HG03378 (cell line): ENCODE data around the gene APBA2.
"Not testable (repeated sequence)": the region's sequence is repeated elsewhere in the genome, so short reads cannot be mapped to it uniquely, and the experiment has no call there.

Experiments
- ATAC-seq: cut with Tn5 transposase; IDR thresholded peaks from one replicate; pipeline ENCODE4 v1.9.1; 2021; ENCODE audit warnings: mild to moderate bottlenecking, moderate library complexity; ENCODE audit not compliant: unreplicated experiment

APBA2 gene

DNA sequence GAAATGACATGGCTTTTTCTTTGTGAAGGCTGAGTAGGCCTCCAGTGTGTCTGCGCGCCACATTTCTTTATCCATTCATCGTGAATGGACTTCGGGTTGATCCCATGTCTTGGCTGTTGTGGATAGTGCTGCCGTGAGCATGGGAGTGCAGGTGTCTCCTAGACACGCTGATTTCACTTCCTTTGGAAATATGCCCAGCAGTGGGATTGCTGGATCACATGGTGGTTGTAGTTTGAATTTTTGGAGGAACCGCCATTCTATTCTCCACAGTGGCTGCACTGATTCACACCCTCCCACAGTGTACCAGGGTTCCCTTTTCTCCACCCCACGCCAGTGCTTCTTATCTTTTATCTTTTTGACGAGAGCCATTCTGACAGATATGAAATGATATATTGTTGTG is 212.2 kb downstream of the APBA2 start:
- no peak for ATAC-seq

DNA sequence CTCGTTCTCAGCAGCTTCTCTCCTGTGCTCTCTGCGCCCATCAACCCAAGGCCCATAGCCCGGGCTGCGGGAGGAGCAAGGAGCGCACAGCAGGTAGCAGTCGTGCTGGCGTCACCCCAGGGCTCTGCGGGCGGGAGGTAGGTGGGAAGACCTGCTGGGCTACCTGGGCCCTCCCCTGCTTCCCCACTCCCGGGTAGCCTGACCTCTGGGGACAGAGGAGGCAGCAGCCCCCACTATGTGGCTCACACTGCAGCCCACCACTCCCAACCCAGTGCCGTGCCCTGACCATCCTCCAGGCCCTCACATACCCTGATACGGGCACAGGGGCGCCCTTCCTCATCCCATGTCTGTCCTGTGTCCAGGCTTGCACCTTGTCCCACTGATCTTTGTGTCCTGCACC is 212.9 kb downstream of the APBA2 start:
- no peak for ATAC-seq

DNA sequence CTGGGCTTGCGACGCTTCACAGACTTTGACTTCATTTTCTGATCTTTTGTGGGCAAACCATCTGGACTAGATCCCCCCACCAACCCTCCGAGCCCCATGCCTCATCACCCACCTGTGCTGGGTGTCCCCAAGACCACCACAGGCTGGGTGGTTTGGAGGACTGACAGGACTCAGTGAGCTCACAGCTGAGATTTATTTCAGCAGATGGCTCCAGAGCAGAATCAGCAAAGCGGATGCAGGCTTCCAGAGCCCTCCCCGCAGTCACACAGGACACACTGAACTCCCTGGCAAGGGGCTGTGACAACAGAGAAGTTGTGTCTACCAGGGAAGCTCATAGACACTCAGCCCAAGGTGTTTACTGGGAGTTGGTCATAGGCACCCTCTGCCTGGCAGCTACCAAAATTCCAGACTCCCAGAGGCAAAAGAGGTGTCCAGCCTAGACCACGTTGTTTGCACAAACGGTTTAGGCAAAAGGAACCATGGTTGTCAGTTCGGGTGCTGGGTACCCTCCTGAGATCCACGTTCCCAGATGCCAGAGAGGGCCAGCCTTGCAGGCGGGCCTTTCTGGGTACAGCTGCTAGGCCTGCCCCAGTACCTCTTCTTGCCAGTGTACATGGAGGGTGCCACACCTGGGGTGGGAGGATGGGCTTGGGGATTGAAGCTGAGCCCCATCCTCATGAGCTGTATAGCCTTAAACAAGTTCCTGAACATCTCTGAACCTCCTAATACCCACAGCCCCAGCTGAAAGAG is 213.5 kb downstream of the APBA2 start:
- no peak for ATAC-seq

DNA sequence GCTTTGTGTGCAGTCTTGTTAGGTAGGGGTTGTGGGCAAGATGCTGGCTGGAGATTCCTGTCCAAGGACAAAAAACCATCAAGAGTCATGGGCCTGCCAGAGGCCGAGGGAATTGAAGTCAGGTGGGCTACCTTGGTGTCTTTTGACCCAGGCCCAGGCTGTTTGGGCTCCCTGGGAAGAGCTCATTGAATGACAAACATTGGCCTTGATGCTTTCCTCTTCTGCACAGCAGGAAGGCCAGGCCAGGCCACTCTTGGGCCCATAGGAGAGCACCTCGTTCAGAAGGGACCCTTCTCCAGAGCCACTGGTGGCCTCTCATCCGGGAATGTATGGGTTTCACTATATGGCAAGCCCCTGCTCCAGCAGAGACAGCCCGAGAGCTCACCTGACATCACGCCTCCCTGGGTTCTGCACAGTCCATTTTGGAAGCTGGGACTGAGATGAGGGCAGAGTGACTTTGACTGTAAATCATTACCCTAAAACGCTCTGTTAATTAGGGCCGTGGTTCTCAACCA is 214.8 kb downstream of the APBA2 start:
- no peak for ATAC-seq

DNA sequence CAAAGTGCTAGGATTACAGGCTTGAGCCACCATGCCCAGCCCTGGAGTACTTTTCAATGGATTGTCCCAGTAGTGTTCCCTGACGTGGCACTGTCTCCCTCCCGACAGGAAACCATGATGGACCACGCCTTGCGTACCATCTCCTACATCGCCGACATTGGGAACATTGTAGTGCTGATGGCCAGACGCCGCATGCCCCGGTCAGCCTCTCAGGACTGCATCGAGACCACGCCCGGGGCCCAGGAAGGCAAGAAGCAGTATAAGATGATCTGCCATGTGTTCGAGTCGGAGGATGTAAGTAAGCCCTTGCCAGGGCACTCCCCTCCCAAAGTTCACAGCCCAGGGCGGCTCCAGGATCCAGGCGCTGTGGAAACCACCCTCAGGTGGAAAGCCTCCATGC is 215.7 kb downstream of the APBA2 start:
- no peak for ATAC-seq

DNA sequence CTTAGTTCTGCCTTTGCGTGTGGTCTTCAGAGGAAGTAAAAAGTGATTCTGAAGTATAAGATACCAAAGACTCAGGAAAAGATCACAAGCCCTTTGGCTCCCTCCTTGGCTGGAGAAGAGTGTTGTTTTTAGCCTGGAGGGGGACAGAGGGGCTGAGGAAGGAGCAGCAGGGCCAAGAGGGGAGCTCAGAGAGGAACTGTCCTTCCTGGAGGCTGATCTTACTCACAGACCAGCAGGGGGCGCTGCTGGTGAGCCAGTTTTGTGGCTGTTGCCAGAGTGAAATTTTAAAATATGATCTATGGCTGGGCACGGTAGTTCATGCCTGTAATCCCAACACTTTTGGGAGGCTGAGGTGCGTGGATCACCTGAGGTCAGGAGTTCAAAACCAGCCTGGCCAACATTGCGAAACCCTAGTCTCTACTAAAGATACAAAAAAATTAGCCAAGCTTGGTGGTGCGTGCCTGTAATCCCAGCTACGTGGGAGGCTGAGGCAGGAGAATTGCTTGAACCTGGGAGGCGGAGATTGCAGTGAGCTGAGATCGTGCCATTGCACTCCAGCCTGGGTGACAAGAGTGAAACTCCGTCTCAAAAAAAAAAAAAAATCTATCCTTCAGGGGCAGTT is 216.5 kb downstream of the APBA2 start:
- ATAC-seq, result not testable (repeated sequence)

DNA sequence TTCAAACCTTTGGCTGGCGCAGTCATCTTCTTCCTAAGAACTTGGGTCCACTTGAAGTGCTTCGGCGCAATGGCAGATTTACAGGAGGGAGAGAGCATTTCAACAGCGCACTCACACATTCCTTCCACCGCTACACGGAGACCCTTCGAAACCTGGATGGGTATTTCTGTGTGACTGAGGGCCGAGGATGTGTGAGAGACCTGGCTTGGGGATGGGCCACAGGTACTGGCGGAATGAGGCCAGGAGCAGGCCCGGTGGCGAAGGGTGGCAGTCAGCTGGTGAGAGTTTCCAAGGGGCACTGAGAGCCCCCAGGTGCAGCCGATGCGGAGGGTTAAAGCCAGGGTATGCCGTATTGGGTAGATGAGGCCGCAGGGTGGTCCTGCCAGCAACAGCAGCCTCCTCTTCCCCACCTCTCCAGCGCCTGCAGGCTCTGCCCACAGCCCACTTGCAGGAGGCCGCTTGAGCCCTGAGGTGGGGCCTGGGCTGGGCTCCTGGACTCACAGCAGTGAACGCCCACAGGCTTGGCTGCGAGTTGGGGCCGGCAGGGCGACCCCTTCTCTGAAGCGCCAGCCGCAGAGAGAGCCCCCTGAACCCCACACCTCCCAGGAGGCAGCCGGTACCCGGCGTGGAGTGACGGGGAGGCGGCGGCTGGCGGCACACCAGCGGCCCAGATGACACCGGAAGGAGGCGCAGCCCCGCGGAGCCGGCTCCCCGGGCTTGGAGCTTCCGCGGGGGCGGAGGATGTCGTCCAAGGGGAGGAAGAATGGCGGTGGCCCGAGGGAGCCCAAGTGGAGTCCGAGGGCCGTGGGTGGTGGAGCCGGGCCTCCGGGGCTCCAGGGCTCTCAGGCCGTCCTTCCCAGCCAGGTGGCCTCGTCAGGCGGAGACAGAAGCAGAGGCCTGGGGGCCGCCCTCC is 217.4 kb downstream of the APBA2 start:
- no peak for ATAC-seq

DNA sequence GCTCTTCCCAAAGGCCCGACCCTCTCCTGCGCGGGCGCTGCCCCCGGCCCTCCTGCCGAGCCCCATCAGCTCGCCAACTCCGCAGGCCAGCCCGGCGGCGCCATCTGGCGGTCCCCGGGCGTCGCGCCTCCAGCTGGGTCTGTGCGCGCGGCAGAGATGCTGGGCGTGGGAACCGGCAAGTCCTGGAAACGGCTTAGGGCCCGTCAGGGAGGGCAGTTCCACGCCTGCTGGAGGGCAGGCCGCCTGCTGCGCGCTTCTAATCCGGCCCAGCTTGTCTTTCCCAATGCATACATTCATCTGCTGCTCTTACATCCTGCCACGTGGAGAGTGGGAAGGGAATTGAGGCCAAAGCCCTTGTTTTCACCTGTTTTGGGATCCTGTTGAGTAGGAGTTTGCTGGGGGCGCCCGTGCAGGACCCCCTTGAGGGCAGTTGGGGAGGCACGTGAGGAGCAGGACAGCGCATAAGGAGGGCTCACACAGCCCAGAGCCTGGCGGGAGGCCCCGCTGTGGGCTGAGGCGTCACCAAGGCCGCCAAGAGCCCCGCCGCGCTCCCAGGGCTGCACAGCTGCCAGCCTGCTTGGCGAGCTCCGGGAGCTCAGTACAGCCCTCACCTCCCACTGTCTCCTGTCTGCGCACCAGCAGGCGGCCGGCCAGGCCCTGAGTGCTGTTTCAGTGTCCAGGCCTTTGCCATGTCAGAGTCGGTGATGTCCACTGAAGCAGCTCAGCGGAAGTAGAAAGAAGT is 218.2 kb downstream of the APBA2 start:
- ATAC-seq, result no peak

DNA sequence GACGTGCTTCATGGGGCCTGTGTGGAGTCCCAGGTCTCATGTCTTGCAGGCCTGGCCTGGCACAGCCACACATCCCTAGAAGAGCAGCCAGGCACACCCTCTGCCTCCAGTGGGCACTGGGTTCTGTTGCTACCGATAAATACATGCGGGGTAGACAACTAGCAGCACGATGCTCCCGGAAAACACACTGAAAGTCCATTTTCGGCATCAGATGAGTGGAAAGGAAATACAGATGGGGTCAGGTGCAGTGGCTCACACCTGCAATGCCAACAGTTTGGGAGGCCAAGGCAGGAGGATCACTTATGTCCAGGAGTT is 218.7 kb downstream of the APBA2 start:
- no peak for ATAC-seq

DNA sequence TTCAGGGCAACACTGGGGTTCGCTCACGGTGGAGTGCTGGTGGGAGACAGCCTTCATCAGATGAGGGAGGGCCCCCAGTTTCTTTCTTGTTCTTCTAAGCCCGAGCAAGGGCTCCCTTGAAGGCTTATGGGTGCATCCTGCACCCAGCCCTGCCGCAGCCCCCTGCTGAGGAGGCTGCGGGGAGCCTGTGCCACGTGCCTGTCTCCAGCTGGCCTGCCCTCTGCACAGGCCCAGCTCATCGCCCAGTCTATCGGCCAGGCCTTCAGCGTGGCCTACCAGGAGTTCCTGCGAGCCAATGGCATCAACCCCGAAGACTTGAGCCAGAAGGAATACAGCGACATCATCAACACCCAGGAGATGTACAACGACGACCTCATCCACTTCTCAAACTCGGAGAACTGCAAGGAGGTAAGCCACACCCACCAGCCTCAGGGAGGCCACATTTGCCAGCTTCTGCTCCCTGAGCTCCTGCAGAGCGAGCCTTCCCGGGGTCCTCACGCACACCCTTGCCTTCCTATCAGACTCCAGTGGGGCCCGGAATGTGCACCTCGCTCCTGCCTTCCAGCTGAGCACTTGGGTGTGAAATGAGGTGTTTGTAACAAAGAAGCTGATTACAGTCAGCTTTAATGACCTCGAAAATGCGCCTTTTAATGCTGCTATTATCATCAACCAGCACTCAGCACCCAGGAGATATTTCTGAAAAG is 219.5 kb downstream of the APBA2 start:
- no peak for ATAC-seq

DNA sequence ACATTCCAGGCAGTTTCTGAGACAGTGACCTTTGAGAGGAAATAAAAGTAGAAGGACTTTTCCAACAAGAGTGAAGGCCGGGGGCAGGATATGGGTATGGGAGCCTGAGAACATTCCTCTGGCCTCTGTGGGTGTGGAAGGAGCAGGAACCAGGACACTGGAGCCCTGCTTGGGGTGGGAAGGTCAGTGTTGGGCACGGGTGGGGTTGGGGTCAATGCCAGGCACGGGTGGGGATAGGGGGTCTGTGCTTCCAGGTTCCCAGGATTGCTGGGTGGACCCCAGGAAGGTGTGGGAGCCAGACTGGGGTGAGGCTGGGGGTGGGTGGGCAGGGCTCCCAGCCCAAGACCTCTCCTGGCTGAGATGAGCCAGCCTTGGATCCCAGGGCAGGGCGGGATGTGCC is 220.3 kb downstream of the APBA2 start:
- ATAC-seq, result no peak

DNA sequence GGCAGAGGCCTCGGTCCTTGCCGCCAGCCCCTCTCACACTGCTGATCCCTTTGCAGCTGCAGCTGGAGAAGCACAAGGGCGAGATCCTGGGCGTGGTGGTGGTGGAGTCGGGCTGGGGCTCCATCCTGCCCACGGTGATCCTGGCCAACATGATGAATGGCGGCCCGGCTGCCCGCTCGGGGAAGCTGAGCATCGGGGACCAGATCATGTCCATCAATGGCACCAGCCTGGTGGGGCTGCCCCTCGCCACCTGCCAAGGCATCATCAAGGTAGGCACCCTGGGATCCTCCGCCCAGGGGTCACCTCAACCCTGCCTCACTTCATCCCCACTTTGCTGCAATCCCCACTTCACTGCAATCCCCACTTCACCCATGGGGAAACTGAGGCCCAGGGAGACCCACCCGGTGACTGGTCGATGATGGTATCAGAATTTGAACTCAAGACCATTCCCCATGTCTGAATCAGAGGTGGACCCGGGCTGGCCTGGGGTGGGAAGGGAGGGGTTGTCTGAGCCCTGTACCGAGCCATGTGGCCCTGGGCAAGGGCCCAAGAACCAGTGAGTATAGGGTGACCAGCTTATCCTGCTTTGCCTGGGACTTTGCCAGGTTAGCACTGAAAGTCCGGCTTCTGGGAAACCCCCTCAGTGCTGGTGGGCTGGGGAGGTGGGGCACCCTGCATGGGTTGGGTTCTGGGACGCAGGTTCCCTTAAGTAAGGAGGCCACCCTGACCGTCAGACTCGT is 220.9 kb downstream of the APBA2 start:
- no peak for ATAC-seq

DNA sequence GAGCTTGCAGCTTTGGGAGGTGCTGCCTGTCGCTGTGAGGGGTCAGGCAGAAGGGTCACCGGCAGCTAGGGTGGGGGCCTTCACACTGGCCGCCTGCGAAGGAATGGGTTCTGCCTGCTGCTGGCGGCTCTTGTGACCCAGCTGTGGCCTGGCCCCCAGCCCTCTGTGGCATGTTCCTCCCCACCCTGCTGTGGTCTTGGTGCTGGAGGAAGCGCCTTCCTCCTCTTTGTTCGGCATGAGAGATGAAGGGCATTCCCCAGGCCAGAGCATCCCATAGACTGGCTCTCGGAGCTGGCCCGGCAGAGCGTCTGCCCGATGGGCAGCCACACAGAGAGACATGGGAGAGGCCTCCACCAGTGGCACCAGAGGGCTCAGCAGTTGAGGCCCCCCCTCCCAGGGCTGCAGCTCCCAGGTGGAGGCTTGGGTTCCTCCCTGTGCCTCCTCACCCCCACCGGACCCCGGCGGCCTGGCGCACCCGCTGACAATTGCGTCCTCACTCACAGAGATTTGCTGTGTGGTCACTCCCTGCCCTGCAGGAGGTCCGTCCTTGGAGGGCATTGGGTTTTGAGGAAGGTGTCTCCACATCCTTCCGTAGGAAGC is 221.6 kb downstream of the APBA2 start:
- ATAC-seq, result no peak

DNA sequence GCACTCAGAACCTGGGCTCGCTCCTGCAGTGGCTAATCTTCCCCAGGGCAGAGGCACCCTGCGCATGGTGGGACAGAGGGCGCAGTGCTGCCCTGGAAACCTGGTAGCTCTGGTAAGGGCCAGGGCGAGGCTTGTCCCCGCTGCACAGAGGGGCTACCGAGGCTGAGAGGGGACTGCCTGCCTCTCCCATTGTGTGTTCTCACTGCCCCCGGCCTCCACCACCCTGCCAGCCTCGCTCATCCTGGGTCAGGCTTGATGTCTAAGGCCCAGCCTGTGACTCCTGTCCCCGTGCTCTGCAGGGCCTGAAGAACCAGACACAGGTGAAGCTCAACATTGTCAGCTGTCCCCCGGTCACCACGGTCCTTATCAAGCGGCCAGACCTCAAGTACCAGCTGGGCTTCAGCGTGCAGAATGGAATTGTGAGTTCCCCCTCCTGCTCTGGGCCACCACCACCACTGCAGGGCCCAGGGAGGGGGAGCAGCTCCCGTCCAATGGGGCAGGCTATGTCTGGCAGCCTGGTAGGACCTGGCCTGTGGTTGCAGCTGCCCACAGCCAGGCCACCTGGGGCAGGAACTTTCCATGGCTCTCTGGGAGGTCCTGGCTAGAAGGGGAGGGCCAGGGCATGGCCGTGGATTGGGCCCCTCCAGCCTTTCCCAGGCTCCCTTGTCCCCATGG is 222.3 kb downstream of the APBA2 start:
- no peak for ATAC-seq

DNA sequence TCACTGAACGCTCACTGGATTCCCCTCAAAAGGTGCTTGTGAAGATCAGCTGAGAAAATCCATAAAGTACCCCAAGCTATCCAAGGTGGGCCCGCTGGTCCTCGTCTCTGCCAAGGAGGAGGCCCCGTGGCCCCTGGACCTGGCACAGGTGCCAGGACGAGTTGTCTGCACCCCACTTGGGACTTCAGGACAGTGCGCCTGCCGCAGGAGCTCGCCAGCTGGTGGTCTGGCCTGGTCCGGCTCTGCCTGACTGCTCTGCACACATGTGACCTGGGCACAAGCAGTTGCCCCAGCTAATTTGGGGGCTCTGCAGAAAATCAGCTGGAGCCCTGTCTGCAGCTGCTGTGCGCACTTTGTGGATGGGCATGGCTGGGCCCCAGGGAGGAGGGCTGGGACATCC is 224.0 kb downstream of the APBA2 start:
- ATAC-seq, result no peak

DNA sequence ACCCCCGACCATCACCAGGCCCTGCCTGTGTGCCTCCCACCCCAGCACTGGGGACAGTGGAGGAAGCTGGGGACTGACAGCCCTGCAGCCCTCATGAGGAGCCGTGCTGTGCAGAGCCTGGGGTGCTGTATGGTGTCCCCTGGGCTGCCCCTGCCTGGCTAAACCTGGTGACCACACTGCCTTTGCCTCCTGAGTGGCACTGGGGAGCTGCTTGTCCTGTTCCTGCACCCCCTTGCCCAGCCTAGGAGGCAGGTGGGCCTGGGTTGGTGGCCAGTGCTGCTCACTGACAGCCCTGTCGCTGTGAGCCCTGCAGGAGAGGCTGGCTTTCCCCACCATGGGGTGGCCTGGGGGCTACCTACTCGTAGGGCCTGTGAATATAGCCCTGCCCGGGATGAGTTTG is 224.4 kb downstream of the APBA2 start:
- no peak for ATAC-seq

DNA sequence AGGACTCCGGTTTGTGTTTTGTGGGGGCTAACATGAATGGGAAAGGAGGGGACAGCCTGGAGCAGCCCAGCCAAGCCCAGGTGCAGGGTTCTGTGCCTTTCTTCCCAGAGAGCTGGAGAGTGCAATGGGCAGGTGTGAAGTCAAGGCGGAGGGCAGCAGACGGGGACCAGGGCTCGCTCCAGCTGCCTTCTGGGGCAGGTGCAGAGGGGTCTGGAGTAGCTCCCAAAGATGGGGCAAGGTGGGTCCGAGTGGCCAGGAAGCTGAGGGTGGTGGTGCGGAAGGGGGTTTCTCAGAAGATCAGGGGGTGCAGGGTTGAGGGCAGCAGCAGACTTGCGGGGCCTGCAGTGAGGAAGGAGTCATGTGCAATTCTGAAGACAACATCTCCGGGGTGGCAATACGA is 225.0 kb downstream of the APBA2 start:
- no peak for ATAC-seq

DNA sequence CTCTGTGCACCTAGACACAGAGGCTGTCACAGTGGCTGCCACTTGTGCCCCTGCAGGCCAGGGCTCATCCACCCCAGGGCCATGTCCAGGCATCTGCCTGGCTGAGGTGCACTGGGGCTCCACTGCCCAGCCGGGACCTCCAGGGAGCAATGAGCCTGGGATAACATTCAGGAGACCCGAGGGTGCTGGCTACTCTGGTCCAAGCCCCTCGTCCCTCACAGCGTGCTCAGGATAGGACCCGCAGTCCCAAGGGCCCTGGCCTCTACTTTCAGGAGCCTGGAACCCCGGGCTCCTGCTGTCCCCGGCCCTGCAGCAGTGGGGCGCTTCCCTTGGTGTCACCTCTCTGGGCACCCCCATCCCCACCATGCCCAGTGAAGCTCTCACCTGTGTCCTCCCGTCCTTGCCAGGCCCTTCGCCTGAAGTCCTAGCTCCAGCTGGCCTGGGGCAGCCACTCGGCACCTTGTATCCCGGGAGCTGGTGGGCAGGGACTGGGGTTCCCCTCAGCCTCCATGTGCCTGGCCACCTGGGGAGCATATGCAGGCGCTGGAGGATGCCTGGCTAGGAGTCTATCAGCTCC is 226.0 kb downstream of the APBA2 start:
- no peak for ATAC-seq
